ENCODE measurements around the gene EZH1.
A peak's percentile ranks its signal among the peaks of the same experiment; 100 is the strongest.

The EZH1 gene

DNA sequence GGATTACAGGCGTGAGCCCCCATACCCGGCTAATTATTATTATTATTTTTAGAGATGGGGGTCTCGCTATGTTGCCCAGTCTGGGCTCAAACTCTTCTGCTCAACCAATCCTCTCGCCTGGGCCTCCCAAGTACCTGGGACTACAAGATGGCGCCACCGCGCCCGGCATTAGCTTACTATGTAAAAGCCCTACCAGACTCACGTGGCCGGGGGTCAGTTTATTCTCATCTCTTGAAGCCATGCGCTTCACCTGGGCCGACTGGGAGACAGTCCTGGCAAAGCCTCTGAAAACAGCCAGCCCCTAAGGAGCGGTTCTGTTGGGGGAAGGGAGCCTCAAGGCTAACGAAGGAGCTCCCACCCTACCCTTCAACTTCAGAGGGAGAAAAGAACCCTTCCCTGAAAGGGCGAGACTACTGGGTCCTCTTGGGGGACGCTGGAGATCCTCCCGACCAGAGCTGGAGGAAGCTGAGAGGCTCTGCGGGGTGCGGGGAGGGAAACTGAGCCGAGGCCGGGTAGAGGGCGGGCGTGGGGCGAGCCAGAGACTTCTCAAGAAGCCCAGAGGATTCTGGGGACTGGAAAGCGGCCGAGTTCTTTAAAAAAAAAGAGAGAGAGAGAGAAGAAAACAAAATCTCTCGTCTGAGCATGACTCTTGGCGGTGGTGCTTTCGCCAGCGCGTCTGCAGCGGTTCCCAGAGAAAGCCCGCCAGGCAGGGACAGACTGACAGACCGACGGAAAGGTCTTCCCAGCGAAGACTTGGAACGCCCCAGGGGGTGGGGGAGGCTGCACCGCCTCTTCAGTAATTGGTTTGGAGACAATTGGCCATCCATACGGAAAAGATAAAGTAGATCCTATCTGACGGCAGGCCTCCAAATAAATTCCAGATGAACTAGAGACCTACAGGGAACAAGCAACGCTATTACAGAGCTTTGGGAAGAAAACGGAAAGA, 91.4 kb downstream of the EZH1 start:
- peak overlapping the region; percentile 44; the same call in 1 of the 2 replicates for H3K27ac ChIP-seq

DNA sequence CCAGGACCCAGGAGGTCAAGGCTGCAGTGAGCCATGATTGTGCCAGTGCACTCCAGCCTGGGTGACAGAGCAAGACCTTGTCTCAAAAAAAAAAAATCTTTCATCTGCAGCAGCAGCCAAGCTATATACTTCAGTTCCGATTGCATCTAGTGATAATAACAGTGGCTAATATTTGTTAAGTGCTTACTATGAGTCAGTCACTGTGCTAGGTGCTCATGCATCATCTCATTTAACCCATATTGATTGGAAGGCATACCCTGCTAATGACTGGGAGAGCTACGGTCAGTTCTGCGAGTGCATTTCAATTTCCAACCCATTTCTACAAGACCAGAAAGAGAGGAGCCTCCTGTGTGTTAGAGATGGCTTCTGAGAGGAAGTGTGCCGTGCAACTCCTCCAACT, 93.4 kb downstream of the EZH1 start:
- no peak overlapping the region for H3K27ac ChIP-seq
- TF ChIP-seq, protein P1, sequence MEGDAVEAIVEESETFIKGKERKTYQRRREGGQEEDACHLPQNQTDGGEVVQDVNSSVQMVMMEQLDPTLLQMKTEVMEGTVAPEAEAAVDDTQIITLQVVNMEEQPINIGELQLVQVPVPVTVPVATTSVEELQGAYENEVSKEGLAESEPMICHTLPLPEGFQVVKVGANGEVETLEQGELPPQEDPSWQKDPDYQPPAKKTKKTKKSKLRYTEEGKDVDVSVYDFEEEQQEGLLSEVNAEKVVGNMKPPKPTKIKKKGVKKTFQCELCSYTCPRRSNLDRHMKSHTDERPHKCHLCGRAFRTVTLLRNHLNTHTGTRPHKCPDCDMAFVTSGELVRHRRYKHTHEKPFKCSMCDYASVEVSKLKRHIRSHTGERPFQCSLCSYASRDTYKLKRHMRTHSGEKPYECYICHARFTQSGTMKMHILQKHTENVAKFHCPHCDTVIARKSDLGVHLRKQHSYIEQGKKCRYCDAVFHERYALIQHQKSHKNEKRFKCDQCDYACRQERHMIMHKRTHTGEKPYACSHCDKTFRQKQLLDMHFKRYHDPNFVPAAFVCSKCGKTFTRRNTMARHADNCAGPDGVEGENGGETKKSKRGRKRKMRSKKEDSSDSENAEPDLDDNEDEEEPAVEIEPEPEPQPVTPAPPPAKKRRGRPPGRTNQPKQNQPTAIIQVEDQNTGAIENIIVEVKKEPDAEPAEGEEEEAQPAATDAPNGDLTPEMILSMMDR (conservative IDR thresholded peaks at IDR 0.05): no peak

More for the DNA sequence above, 91.4 kb downstream of the EZH1 start:
- TF ChIP-seq, protein P1 (conservative IDR thresholded peaks at IDR 0.05): no peak
